Uterus (tissue), 4 donors: ENCODE results near the gene KCNQ1OT1. TPM values are rescaled to one million over a fixed set of nuclear protein-coding genes. Genes with fewer than 3 reads are reported as not detected.

Experiments
- DNase-seq, 2 donors: peaks; one replicate each; pipeline ENCODE4 v3.0.0-alpha.2; 2019 to 2020
- H3K27ac ChIP-seq, 2 donors: fragments of 200-600 bp; sonication (generic); 1 replicate in 1 of 2; 2 replicates in 1 of 2; pipeline ENCODE4 v1.5.1; 2016 to 2018
- H3K27me3 ChIP-seq, 2 donors: fragments of 200-600 bp; sonication (generic); one replicate each; pipeline ENCODE4 v1.5.1; 2018 to 2019; ENCODE audit warnings: control low read depth in 1 of 2
- H3K36me3 ChIP-seq, 2 donors: fragments of 200-600 bp; sonication (generic); one replicate each; pipeline ENCODE4 v1.5.1; 2019; ENCODE audit warnings: control low read depth in 1 of 2
- H3K4me1 ChIP-seq, 2 donors: fragments of 200-600 bp; sonication (generic); one replicate each; pipeline ENCODE4 v1.5.1; 2018 to 2019; ENCODE audit warnings: control low read depth in 1 of 2
- H3K4me3 ChIP-seq, 2 donors: fragments of 200-600 bp; sonication (generic); 1 replicate in 1 of 2; 2 replicates in 1 of 2; pipeline ENCODE4 v1.5.1; 2018 to 2019; ENCODE audit warnings: mild to moderate bottlenecking in 1 of 2
- H3K9me3 ChIP-seq, 2 donors: fragments of 200-600 bp; sonication (generic); one replicate each; pipeline ENCODE4 v1.5.1; 2019; ENCODE audit warnings: control low read depth in 1 of 2
- CTCF ChIP-seq, 4 experiments: fragments of 200-600 bp in 2 of 4; fragments of 450-650 bp in 2 of 4; sonication (generic) in 2 of 4; IDR thresholded peaks; one replicate each; pipeline ENCODE4 v1.5.1; 2016 to 2019; ENCODE audit warnings: antibody characterized with exemption in 4 of 4, mild to moderate bottlenecking in 2 of 4, moderate library complexity in 1 of 4
- POLR2A ChIP-seq, 2 donors: fragments of 450-650 bp; IDR thresholded peaks; one replicate each; pipeline ENCODE4 v1.6.1; 2016; ENCODE audit warnings: antibody characterized with exemption in 2 of 2, mild to moderate bottlenecking in 1 of 2, moderate library complexity in 1 of 2
- intact Hi-C: fragments of 100-400 bp; cut with DNase I; formaldehyde crosslinking; loops from one replicate; pipeline ENCODE4 v1.15.1; 2023; ENCODE audit warnings: low total_unique reads
- total RNA-seq, 4 donors: library from RNA; depleted of rRNA in 3 of 4; stranded (reverse); fragments of >200 nt in 3 of 4; gene quantifications; one replicate each; pipeline versions ENCODE4 v1.1.0 to v1.2.4, GENCODE V29; 2014 to 2023
- donor health status: DM: yes; HTN: yes; CAD: no.

The KCNQ1OT1 gene
- total RNA-seq, 4 donors from 2014 or later: 2.6 to 19.4 (median 10.9) TPM

GRCh38 chr11:2649400-2649799, 50.4 kb downstream of the KCNQ1OT1 start:
- Histone ChIP-seq H3K4me3 (no peak overlapping the region), H3K9me3 (peaks cover 0 to 48% of the 10 kb centered on the region in 2 donors), H3K27ac (no peak overlapping the region), H3K4me1 (no peaks in the 10 kb centered on the region), H3K36me3 (no peaks in the 10 kb centered on the region), H3K27me3 (no peaks in the 10 kb centered on the region)
- intact Hi-C loops: no loop called here
- DNase-seq: no peak
- TF ChIP-seq POLR2A (IDR thresholded peaks at IDR 0.05) (no peak), CTCF (IDR thresholded peaks at IDR 0.05) (no peak)

GRCh38 chr11:2647953-2648352, 51.8 kb downstream of the KCNQ1OT1 start:
- DNase-seq: no peak
- Histone ChIP-seq H3K27ac (no peak overlapping the region), H3K9me3 (peaks cover 0 to 63% of the 10 kb centered on the region in 2 donors), H3K27me3 (no peaks in the 10 kb centered on the region), H3K4me1 (no peaks in the 10 kb centered on the region), H3K4me3 (no peak overlapping the region), H3K36me3 (no peaks in the 10 kb centered on the region)
- intact Hi-C loops: no loop called here
- TF ChIP-seq POLR2A (IDR thresholded peaks at IDR 0.05) (no peak), CTCF (IDR thresholded peaks at IDR 0.05) (no peak)

- H3K9me3 ChIP-seq: peaks cover 0 to 70% of the 10 kb centered on the region in 2 donors
- no peaks in the 10 kb centered on the region for H3K27me3 ChIP-seq
- DNase-seq: no peak
- no peaks in the 10 kb centered on the region for H3K36me3 ChIP-seq
- H3K27ac ChIP-seq: no peak overlapping the region
- no peak for TF ChIP-seq CTCF (IDR thresholded peaks at IDR 0.05)
- TF ChIP-seq POLR2A (IDR thresholded peaks at IDR 0.05): no peak
- intact Hi-C loops: no loop called here
- no peaks in the 10 kb centered on the region for H3K4me1 ChIP-seq
- H3K4me3 ChIP-seq: no peak overlapping the region
Observed at GRCh38 chr11:2647167-2647566, 52.6 kb downstream of the KCNQ1OT1 start.

GRCh38 chr11:2645779-2646118, 54.0 kb downstream of the KCNQ1OT1 start:
- TF ChIP-seq CTCF (IDR thresholded peaks at IDR 0.05) (no peak), POLR2A (IDR thresholded peaks at IDR 0.05) (no peak)
- no peak overlapping the region for H3K27ac ChIP-seq
- H3K36me3 ChIP-seq: no peaks in the 10 kb centered on the region
- no peak overlapping the region for H3K4me3 ChIP-seq
- no peak for DNase-seq
- intact Hi-C loops: no loop called here
- peaks cover 0 to 79% of the 10 kb centered on the region in 2 donors for H3K9me3 ChIP-seq
- H3K4me1 ChIP-seq: no peaks in the 10 kb centered on the region
- no peaks in the 10 kb centered on the region for H3K27me3 ChIP-seq

- Histone ChIP-seq H3K36me3 (no peaks in the 10 kb centered on the region), H3K27ac (no peak overlapping the region), H3K4me1 (no peaks in the 10 kb centered on the region), H3K9me3 (peaks cover 0 to 79% of the 10 kb centered on the region in 2 donors), H3K27me3 (no peaks in the 10 kb centered on the region), H3K4me3 (no peak overlapping the region)
- no peak for DNase-seq
- intact Hi-C loops: no loop called here
- no peak for TF ChIP-seq CTCF (IDR thresholded peaks at IDR 0.05)
Observed at GRCh38 chr11:2644844-2645778, 54.7 kb downstream of the KCNQ1OT1 start.
